Osteocyte (in vitro differentiated cells): Measurements from ENCODE around the gene AFF1. TPM values are rescaled to one million over a fixed set of nuclear protein-coding genes. Genes with fewer than 3 reads are reported as not detected.

ENCODE experiments used
- DNase-seq: peaks from one replicate; pipeline ENCODE4 v3.0.0; 2021; ENCODE audit warnings: mixed read lengths; ENCODE audit not compliant: unreplicated experiment; ENCODE audit errors: extremely low spot score
- H3K27ac Mint-ChIP-seq: one replicate; pipeline ENCODE4 v1.8.0; 2021; ENCODE audit warnings: mild to moderate bottlenecking, mixed read lengths; ENCODE audit not compliant: unreplicated experiment
- H3K27me3 Mint-ChIP-seq: one replicate; pipeline ENCODE4 v1.8.0; 2021; ENCODE audit warnings: mixed read lengths; ENCODE audit not compliant: unreplicated experiment
- H3K36me3 Mint-ChIP-seq: one replicate; pipeline ENCODE4 v1.8.0; 2021; ENCODE audit warnings: mixed read lengths; ENCODE audit not compliant: unreplicated experiment
- H3K4me1 Mint-ChIP-seq: one replicate; pipeline ENCODE4 v1.8.0; 2021; ENCODE audit warnings: mixed read lengths; ENCODE audit not compliant: unreplicated experiment
- H3K4me3 Mint-ChIP-seq: one replicate; pipeline ENCODE4 v1.8.0; 2021; ENCODE audit warnings: mild to moderate bottlenecking, moderate library complexity, mixed read lengths; ENCODE audit not compliant: unreplicated experiment
- H3K9me3 Mint-ChIP-seq: one replicate; pipeline ENCODE4 v1.8.0; 2021; ENCODE audit warnings: mixed read lengths; ENCODE audit not compliant: unreplicated experiment
- total RNA-seq: library from RNA; stranded (reverse); gene quantifications from 2 replicates; pipeline ENCODE4 v1.2.1, GENCODE V29; 2021
- TF ChIP-seq, protein P1 (sequence below): fragments of 200-600 bp; sonication (generic); IDR thresholded peaks from 2 replicates; pipeline ENCODE4 v1.5.0; 2021; ENCODE audit warnings: antibody characterized with exemption, mild to moderate bottlenecking, moderate library complexity

AFF1 gene
- total RNA-seq, 1 donor from 2014 or later, result 39.3 TPM

- no peak for DNase-seq
- H3K4me3 Mint-ChIP-seq, result no peak overlapping the region
- H3K27ac Mint-ChIP-seq, result no peak overlapping the region
- TF ChIP-seq, protein P1, sequence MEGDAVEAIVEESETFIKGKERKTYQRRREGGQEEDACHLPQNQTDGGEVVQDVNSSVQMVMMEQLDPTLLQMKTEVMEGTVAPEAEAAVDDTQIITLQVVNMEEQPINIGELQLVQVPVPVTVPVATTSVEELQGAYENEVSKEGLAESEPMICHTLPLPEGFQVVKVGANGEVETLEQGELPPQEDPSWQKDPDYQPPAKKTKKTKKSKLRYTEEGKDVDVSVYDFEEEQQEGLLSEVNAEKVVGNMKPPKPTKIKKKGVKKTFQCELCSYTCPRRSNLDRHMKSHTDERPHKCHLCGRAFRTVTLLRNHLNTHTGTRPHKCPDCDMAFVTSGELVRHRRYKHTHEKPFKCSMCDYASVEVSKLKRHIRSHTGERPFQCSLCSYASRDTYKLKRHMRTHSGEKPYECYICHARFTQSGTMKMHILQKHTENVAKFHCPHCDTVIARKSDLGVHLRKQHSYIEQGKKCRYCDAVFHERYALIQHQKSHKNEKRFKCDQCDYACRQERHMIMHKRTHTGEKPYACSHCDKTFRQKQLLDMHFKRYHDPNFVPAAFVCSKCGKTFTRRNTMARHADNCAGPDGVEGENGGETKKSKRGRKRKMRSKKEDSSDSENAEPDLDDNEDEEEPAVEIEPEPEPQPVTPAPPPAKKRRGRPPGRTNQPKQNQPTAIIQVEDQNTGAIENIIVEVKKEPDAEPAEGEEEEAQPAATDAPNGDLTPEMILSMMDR, result no peak
- no peaks in the 10 kb centered on the region for H3K27me3 Mint-ChIP-seq
- H3K9me3 Mint-ChIP-seq, result no peaks in the 10 kb centered on the region
- peaks cover 20% of the 10 kb centered on the region for H3K4me1 Mint-ChIP-seq
- no peaks in the 10 kb centered on the region for H3K36me3 Mint-ChIP-seq
These were observed 17.4 kb upstream of the AFF1 start for GRCh38 chr4:86917212-86918039.

DNA sequence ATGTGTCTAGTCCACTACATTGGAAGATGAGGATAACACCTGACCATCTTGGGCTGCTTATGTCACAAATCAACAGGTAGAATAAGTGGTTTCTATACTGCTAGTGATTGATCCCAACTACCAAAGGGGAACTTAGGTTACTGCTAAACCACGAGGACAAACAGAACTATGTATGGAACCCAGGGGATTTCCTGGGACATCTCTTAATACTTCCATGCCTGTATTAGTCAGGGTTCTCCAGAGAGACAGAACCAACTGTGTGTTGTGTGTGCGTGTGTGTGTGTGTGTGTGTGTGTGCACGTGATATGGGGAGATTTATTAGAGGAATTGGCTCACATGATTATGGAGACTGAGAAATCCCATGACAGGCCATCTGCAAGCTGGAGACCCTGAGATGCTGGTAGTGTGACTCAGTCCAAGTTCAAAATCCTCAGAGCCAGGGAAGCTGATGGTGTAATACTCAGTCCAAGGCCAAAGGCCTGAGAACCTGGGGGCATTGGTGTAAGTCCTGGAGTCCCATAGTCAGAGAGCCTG is 16.2 kb upstream of the AFF1 start:
- Mint-ChIP-seq H3K9me3 (no peaks in the 10 kb centered on the region), H3K36me3 (no peaks in the 10 kb centered on the region), H3K27me3 (no peaks in the 10 kb centered on the region), H3K4me1 (peaks cover 20% of the 10 kb centered on the region), H3K4me3 (no peak overlapping the region), H3K27ac (no peak overlapping the region)
- DNase-seq, result no peak
- TF ChIP-seq, protein P1, result no peak

DNA sequence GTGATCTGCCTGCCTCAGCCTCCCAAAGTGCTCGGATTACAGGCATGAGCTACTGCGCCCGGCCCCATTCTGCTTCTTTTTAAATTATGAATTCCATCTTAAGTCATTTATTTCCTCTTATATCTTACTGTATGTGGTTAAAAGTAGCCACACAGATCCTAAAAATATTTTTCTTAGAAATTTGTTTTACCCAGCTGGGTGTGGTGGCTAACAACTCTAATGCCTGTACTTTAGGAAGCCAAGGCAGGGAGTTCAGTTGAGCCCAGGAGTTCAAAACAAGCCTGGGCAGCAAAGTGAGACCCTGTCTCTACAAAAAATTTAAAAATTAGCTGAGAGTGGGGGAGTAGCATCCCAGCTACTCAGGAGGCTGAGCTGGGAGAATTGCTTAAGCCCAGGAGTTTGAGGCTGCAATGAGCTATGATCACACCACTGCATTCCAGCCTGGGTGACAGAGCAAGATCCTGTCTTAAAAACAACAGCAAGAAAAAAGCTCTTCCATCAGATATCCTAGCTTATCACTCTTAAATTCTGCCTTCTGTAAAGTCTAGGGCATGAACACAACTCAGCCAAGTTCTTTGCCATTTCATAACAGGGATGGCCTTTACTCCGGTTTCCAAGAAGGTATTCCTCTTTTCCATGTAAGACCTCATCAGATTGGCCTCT is 15.1 kb upstream of the AFF1 start:
- Mint-ChIP-seq H3K4me3 (no peak overlapping the region), H3K4me1 (peaks cover 21% of the 10 kb centered on the region), H3K27ac (no peak overlapping the region), H3K9me3 (no peaks in the 10 kb centered on the region), H3K27me3 (no peaks in the 10 kb centered on the region), H3K36me3 (no peaks in the 10 kb centered on the region)
- DNase-seq, result no peak
- TF ChIP-seq, protein P1, result no peak

- DNase-seq, result no peak
- no peaks in the 10 kb centered on the region for H3K27me3 Mint-ChIP-seq
- peaks cover 25% of the 10 kb centered on the region for H3K4me1 Mint-ChIP-seq
- H3K4me3 Mint-ChIP-seq, result no peak overlapping the region
- H3K36me3 Mint-ChIP-seq, result no peaks in the 10 kb centered on the region
- H3K27ac Mint-ChIP-seq, result no peak overlapping the region
- H3K9me3 Mint-ChIP-seq, result no peaks in the 10 kb centered on the region
- TF ChIP-seq, protein P1, result no peak
These were observed 13.1 kb upstream of the AFF1 start for GRCh38 chr4:86921608-86922252.
